IMR-90 (cell line): ENCODE data around the gene GAPT. TPM values are rescaled to one million over a fixed set of nuclear protein-coding genes. Genes with fewer than 3 reads are reported as not detected.

ENCODE experiments used
- microRNA-seq, 2 experiments: library from miRNA; stranded (forward) in 1 of 2; unstranded in 1 of 2; fragments of 10-50 nt in 1 of 2; fragments of <30 nt in 1 of 2; gene quantifications in 1 of 2; microRNA quantifications in 1 of 2; one replicate each; pipeline versions ENCODE3 to v1.1.0; 2013 to 2020; ENCODE audit not compliant: insufficient read depth in 1 of 2, insufficient read length in 1 of 2, unreplicated experiment in 1 of 2
- polyA plus RNA-seq, 3 experiments: library from polyadenylated mRNA; depleted of rRNA; stranded (reverse); fragments of >200 nt; gene quantifications; 2 replicates each; pipeline ENCODE4 v1.2.3, GENCODE V29; 2012; ENCODE audit warnings: low replicate concordance in 1 of 3
- small RNA-seq, 5 experiments: library from RNA; depleted of rRNA; stranded (forward); fragments of <200 nt; gene quantifications; one replicate each; pipeline ENCODE3, GENCODE V24; 2012
- total RNA-seq: library from RNA; depleted of rRNA; stranded (reverse); fragments of >200 nt; gene quantifications from 2 replicates; pipeline ENCODE4 v1.2.3, GENCODE V29; 2012; rRNA removed

Gene GAPT
- total and polyA plus RNA-seq, 2 of the 4 experiments (the other 2 are of a cell fraction) = not detected

Small RNA genes within 50 kb of the gene (microRNA-seq; reads per million reads assigned to microRNA genes)
- gene MIR548AE2 = 0 reads per million in 2 experiments

Small RNA genes within 50 kb of the gene (small RNA-seq; reads per million reads assigned to genes)
- 0 reads per million in 5 experiments for gene MIR548AE2

Other genes with a start within 250 kb of the GAPT start
- 322 and 337 TPM in 2 replicates for gene PLK2, start 31.3 kb upstream of the GAPT start, total RNA-seq
- 129 and 145 TPM in 2 replicates for gene PLK2, start 31.3 kb upstream of the GAPT start, polyA plus RNA-seq (2012; rRNA removed)
- not detected in 2 replicates for gene RAB3C, start 91.6 kb downstream of the GAPT start, total RNA-seq
- not detected in 2 replicates for gene RAB3C, start 91.6 kb downstream of the GAPT start, polyA plus RNA-seq (2012; rRNA removed)